HL-60 (cell line): Measurements from ENCODE around the gene NFATC1.

Experiments
- DNase-seq, 2 experiments: peaks; one replicate each; pipeline ENCODE4 v3.0.0-alpha.2; 2010 to 2020; ENCODE audit warnings: low read depth in 1 of 2, low spot score in 1 of 2
- H3K27ac ChIP-seq: fragments of 250-450 bp; sonication (Bioruptor Pico); replicated peaks from 2 replicates; pipeline ENCODE4 v1.5.1; 2020; ENCODE audit warnings: mild to moderate bottlenecking, moderate library complexity
- H3K27me3 ChIP-seq: fragments of 250-450 bp; sonication (Bioruptor Pico); 2 replicates; pipeline ENCODE4 v1.5.1; 2021; ENCODE audit warnings: mild to moderate bottlenecking, moderate library complexity; ENCODE audit not compliant: insufficient read depth, poor library complexity, severe bottlenecking
- H3K4me3 ChIP-seq: replicated peaks from 2 replicates; pipeline ENCODE4 v1.5.1; 2011; ENCODE audit warnings: mild to moderate bottlenecking, control low read depth, low read length; ENCODE audit not compliant: insufficient read depth
- GABPA ChIP-seq: IDR thresholded peaks from 2 replicates; pipeline ENCODE4 v1.6.1; 2012; ENCODE audit warnings: low read depth
- POLR2AphosphoS5 ChIP-seq: IDR thresholded peaks from 2 replicates; pipeline ENCODE4 v1.6.1; 2012; ENCODE audit warnings: low read depth
- SPI1 ChIP-seq: IDR thresholded peaks from 2 replicates; pipeline ENCODE4 v1.6.1; 2012; ENCODE audit warnings: low read depth, mild to moderate bottlenecking, borderline replicate concordance
- TF ChIP-seq, protein P1 (sequence below): IDR thresholded peaks from one replicate; pipeline ENCODE4 v1.5.1; 2011; ENCODE audit warnings: low read length, control low read depth, inconsistent platforms; ENCODE audit not compliant: insufficient read depth
- TF ChIP-seq, protein P2 (sequence below): IDR thresholded peaks from 2 replicates; pipeline ENCODE4 v1.6.1; 2012; ENCODE audit warnings: low read depth; ENCODE audit not compliant: insufficient replicate concordance

The NFATC1 gene

DNA sequence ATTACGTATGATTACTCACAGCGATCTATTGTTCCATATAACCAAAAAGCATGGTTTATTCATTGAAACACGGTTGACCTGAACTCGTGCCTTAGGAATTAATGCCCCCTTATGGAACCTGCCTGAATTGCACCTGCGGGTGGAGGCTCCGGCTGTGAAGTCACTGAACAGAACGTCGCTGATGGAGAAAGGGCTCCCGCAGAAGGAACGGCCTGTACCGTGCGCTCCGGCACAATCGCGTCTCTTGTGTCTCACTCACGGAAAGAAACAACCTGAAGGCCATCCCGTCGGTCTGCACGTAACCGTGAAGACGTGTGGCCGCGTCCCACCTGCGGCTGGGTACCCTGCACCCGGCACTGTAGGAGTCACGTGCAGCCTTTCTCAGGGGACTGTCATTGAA, 133.1 kb downstream of the NFATC1 start:
- no peak overlapping the region for H3K4me3 ChIP-seq

DNA sequence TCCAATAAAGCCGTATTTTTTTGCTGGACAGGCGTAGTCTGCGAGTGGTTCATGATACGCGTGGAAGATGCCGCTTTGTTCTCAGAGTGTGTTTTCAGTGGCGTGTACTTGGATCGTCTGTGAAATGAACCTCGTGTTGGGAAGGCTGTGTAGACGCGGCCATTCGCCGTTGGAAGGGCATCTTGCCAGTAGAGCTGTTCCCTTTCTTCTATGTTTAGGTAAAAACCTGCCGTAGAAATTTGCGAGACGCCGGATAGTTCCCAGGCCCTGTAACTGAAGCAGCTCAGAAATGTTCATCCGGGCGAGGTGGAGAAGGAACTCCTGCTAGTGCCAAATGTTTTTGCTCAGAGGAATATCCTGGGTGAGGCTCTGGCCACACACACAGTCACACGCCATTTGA, 133.6 kb downstream of the NFATC1 start:
- DNase-seq = no peak
- no peak for TF ChIP-seq SPI1
- no peak overlapping the region for H3K27ac ChIP-seq
- no peak overlapping the region for H3K4me3 ChIP-seq
- no peaks in the 10 kb centered on the region for H3K27me3 ChIP-seq

More for the DNA sequence above, 133.1 kb downstream of the NFATC1 start:
- TF ChIP-seq, protein P1, sequence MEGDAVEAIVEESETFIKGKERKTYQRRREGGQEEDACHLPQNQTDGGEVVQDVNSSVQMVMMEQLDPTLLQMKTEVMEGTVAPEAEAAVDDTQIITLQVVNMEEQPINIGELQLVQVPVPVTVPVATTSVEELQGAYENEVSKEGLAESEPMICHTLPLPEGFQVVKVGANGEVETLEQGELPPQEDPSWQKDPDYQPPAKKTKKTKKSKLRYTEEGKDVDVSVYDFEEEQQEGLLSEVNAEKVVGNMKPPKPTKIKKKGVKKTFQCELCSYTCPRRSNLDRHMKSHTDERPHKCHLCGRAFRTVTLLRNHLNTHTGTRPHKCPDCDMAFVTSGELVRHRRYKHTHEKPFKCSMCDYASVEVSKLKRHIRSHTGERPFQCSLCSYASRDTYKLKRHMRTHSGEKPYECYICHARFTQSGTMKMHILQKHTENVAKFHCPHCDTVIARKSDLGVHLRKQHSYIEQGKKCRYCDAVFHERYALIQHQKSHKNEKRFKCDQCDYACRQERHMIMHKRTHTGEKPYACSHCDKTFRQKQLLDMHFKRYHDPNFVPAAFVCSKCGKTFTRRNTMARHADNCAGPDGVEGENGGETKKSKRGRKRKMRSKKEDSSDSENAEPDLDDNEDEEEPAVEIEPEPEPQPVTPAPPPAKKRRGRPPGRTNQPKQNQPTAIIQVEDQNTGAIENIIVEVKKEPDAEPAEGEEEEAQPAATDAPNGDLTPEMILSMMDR = peak; percentile 96
- TF ChIP-seq, protein P2, sequence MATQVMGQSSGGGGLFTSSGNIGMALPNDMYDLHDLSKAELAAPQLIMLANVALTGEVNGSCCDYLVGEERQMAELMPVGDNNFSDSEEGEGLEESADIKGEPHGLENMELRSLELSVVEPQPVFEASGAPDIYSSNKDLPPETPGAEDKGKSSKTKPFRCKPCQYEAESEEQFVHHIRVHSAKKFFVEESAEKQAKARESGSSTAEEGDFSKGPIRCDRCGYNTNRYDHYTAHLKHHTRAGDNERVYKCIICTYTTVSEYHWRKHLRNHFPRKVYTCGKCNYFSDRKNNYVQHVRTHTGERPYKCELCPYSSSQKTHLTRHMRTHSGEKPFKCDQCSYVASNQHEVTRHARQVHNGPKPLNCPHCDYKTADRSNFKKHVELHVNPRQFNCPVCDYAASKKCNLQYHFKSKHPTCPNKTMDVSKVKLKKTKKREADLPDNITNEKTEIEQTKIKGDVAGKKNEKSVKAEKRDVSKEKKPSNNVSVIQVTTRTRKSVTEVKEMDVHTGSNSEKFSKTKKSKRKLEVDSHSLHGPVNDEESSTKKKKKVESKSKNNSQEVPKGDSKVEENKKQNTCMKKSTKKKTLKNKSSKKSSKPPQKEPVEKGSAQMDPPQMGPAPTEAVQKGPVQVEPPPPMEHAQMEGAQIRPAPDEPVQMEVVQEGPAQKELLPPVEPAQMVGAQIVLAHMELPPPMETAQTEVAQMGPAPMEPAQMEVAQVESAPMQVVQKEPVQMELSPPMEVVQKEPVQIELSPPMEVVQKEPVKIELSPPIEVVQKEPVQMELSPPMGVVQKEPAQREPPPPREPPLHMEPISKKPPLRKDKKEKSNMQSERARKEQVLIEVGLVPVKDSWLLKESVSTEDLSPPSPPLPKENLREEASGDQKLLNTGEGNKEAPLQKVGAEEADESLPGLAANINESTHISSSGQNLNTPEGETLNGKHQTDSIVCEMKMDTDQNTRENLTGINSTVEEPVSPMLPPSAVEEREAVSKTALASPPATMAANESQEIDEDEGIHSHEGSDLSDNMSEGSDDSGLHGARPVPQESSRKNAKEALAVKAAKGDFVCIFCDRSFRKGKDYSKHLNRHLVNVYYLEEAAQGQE = no peak
- Histone ChIP-seq H3K27me3 (no peaks in the 10 kb centered on the region), H3K27ac (no peak overlapping the region)
- peak in 1 of 2 experiments; percentile 83 for DNase-seq

DNA sequence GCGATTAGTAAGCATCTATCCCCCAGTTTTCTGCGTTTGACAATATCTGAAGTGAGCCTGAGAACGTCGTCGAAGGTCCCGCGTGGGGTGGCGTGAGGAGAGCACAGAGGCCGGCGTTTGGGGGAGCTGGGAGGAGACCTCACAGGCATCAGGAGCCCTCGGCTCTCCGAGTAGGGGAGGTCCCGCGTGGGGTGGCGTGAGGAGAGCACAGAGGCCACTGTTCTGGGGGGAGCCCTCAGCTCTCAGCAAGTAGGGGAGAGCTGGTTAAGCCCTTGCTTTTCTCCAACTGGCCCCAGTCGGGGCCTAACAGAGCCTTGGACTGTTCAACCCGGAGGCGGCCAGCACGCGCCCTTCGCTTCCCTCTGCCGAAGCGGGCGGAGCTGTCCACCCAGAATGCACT, 134.3 kb downstream of the NFATC1 start:
- H3K27me3 ChIP-seq = no peaks in the 10 kb centered on the region
- DNase-seq = no peak
- H3K27ac ChIP-seq = no peak overlapping the region
- TF ChIP-seq SPI1 (no peak), GABPA (no peak), POLR2AphosphoS5 (no peak)
- TF ChIP-seq, protein P2 = no peak
- TF ChIP-seq, protein P1 = no peak
- H3K4me3 ChIP-seq = no peak overlapping the region

DNA sequence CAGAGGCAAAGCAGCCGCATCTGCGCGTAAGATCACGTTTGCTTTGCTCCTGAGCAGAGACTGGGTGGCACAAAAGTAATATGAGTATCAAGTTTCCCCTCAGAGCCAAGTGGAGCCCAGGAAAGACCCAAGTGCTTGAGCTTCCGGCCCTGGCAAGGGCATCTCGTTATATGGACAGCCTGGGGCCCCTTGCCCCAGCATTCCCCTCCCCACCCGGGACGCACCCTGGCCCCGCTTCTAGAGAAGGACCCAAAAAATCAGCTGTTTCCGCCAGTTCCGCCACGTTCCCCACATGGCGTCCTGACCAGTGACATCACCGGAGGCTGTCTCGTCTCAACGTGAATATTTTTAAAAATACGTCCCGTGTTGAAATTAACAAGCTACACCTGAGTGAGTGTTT, 135.1 kb downstream of the NFATC1 start:
- H3K27ac ChIP-seq = no peak overlapping the region
- TF ChIP-seq GABPA (no peak), SPI1 (no peak), POLR2AphosphoS5 (no peak)
- TF ChIP-seq, protein P2 = no peak
- TF ChIP-seq, protein P1 = no peak
- H3K4me3 ChIP-seq = no peak overlapping the region
- no peaks in the 10 kb centered on the region for H3K27me3 ChIP-seq
- no peak for DNase-seq
